ENCODE data around the gene CELA1. TPM values are rescaled to one million over a fixed set of nuclear protein-coding genes. Genes with fewer than 3 reads are reported as not detected.
A peak's percentile ranks its signal among the peaks of the same experiment; 100 is the strongest.

CELA1 gene
- total RNA-seq, 4 donors from 2014 or later: not detected

- no peaks in the 10 kb centered on the region for H3K9me3 ChIP-seq
- H3K27me3 ChIP-seq: no peaks in the 10 kb centered on the region
- no peaks in the 10 kb centered on the region for H3K36me3 ChIP-seq
- no peak overlapping the region for H3K4me3 ChIP-seq
- intact Hi-C loops (cut with DNase I; ENCODE audit: low total_unique reads): no loop called here
- no peak for DNase-seq
- TF ChIP-seq POLR2A (IDR thresholded peaks at IDR 0.05): no peak
- TF ChIP-seq CTCF (IDR thresholded peaks at IDR 0.05): no peak
- H3K27ac ChIP-seq: no peak overlapping the region
- no peaks in the 10 kb centered on the region for H3K4me1 ChIP-seq
Measured at GRCh38 chr12:51369581-51369980, 23.1 kb upstream of the CELA1 start.

- TF ChIP-seq CTCF (IDR thresholded peaks at IDR 0.05): no peak
- TF ChIP-seq POLR2A (IDR thresholded peaks at IDR 0.05): no peak
- H3K27ac ChIP-seq: no peak overlapping the region
- H3K36me3 ChIP-seq: no peaks in the 10 kb centered on the region
- H3K9me3 ChIP-seq: no peaks in the 10 kb centered on the region
- H3K4me1 ChIP-seq: no peaks in the 10 kb centered on the region
- intact Hi-C loops (cut with DNase I; ENCODE audit: low total_unique reads): no loop called here
- no peak overlapping the region for H3K4me3 ChIP-seq
- peak in 1 of 2 donors; percentile 24 for DNase-seq
- H3K27me3 ChIP-seq: no peaks in the 10 kb centered on the region
Measured at GRCh38 chr12:51368640-51369517, 22.4 kb upstream of the CELA1 start.

GRCh38 chr12:51365276-51365675, 18.8 kb upstream of the CELA1 start:
- no peak overlapping the region for H3K27ac ChIP-seq
- no peaks in the 10 kb centered on the region for H3K4me1 ChIP-seq
- intact Hi-C loops (cut with DNase I; ENCODE audit: low total_unique reads): no loop called here
- no peak for DNase-seq
- no peaks in the 10 kb centered on the region for H3K9me3 ChIP-seq
- H3K4me3 ChIP-seq: no peak overlapping the region
- no peaks in the 10 kb centered on the region for H3K36me3 ChIP-seq
- H3K27me3 ChIP-seq: no peaks in the 10 kb centered on the region
- TF ChIP-seq POLR2A (IDR thresholded peaks at IDR 0.05) (no peak), CTCF (IDR thresholded peaks at IDR 0.05) (no peak)

GRCh38 chr12:51364001-51364400, 17.5 kb upstream of the CELA1 start:
- no peak for DNase-seq
- Histone ChIP-seq H3K27me3 (no peaks in the 10 kb centered on the region), H3K36me3 (no peaks in the 10 kb centered on the region), H3K4me3 (no peak overlapping the region), H3K27ac (no peak overlapping the region), H3K4me1 (no peaks in the 10 kb centered on the region), H3K9me3 (no peaks in the 10 kb centered on the region)
- TF ChIP-seq POLR2A (IDR thresholded peaks at IDR 0.05) (no peak), CTCF (IDR thresholded peaks at IDR 0.05) (no peak)
- intact Hi-C loops (cut with DNase I; ENCODE audit: low total_unique reads): no loop called here

- no peaks in the 10 kb centered on the region for H3K27me3 ChIP-seq
- H3K27ac ChIP-seq: no peak overlapping the region
- no peak overlapping the region for H3K4me3 ChIP-seq
- H3K36me3 ChIP-seq: no peaks in the 10 kb centered on the region
- H3K4me1 ChIP-seq: no peaks in the 10 kb centered on the region
- TF ChIP-seq CTCF (IDR thresholded peaks at IDR 0.05): no peak
- no peak for TF ChIP-seq POLR2A (IDR thresholded peaks at IDR 0.05)
- intact Hi-C loops (cut with DNase I; ENCODE audit: low total_unique reads): no loop called here
- H3K9me3 ChIP-seq: no peaks in the 10 kb centered on the region
- no peak for DNase-seq
Measured at GRCh38 chr12:51362747-51363342, 16.4 kb upstream of the CELA1 start.

Data from uterus (tissue), 4 donors.